HepG2 (cell line): ENCODE results near the gene PHF19. TPM values are rescaled to one million over a fixed set of nuclear protein-coding genes. Genes with fewer than 3 reads are reported as not detected.

ENCODE experiments used
- BCL6 ChIP-seq: IDR thresholded peaks from 2 replicates; pipeline ENCODE4 v1.6.1; 2016; ENCODE audit warnings: missing genetic modification reagents, missing compliant biosample characterization
- CHD4 ChIP-seq: fragments of 200-600 bp; sonication (generic); IDR thresholded peaks from 2 replicates; pipeline ENCODE4 v1.7.0; 2017; ENCODE audit warnings: mild to moderate bottlenecking, low read length, borderline replicate concordance
- EHMT2 ChIP-seq: fragments of 200-600 bp; sonication (generic); IDR thresholded peaks from 2 replicates; pipeline ENCODE4 v1.7.0; 2017; ENCODE audit warnings: antibody characterized with exemption, low read depth, low read length, borderline replicate concordance
- FOXK1 ChIP-seq: sonication (generic); formaldehyde crosslinking; IDR thresholded peaks from 2 replicates; pipeline ENCODE4 v1.4.0; 2020; ENCODE audit warnings: low read depth, missing genetic modification reagents, borderline replicate concordance
- HBP1 ChIP-seq: IDR thresholded peaks from 2 replicates; pipeline ENCODE4 v1.6.1; 2016; ENCODE audit warnings: low read depth, control low read depth
- KMT2A ChIP-seq: sonication (generic); formaldehyde crosslinking; IDR thresholded peaks from 2 replicates; pipeline ENCODE4 v1.4.0; 2020; ENCODE audit warnings: missing genetic modification reagents
- MEIS1 ChIP-seq: sonication (generic); formaldehyde crosslinking; IDR thresholded peaks from 2 replicates; pipeline ENCODE4 v1.9.0; 2021; ENCODE audit warnings: mild to moderate bottlenecking, missing genetic modification reagents, moderate library complexity, borderline replicate concordance
- NR1H2 ChIP-seq: sonication (generic); formaldehyde crosslinking; IDR thresholded peaks from 2 replicates; pipeline ENCODE4 v1.8.1; 2022; ENCODE audit warnings: low read depth, missing genetic modification reagents, borderline replicate concordance
- PCBP1 ChIP-seq: fragments of 200-400 bp; formaldehyde crosslinking; IDR thresholded peaks from 2 replicates; pipeline ENCODE4 v1.6.1; 2017; ENCODE audit warnings: mild to moderate bottlenecking, low read depth, low read length, borderline replicate concordance
- SIN3A ChIP-seq: IDR thresholded peaks from 2 replicates; pipeline ENCODE4 v1.6.1; 2011; ENCODE audit warnings: low read depth, mild to moderate bottlenecking, control low read depth, low read length, borderline replicate concordance
- TERF1 ChIP-seq: sonication (generic); formaldehyde crosslinking; IDR thresholded peaks from 2 replicates; pipeline ENCODE4 v1.8.0; 2022; ENCODE audit warnings: mild to moderate bottlenecking, missing genetic modification reagents, moderate library complexity
- U2AF1 ChIP-seq: fragments of 200-400 bp; formaldehyde crosslinking; optimal IDR thresholded peaks from 2 replicates; pipeline ENCODE3; 2017; ENCODE audit warnings: mild to moderate bottlenecking, low read depth, low read length
- ZNF350 ChIP-seq: sonication (generic); formaldehyde crosslinking; IDR thresholded peaks from 2 replicates; pipeline ENCODE4 v1.4.0; 2020; ENCODE audit warnings: mild to moderate bottlenecking, low read depth, missing genetic modification reagents, borderline replicate concordance
- ZNF552 ChIP-seq: sonication (generic); formaldehyde crosslinking; IDR thresholded peaks from 2 replicates; pipeline ENCODE4 v1.9.0; 2022; ENCODE audit warnings: missing genetic modification reagents, mild to moderate bottlenecking, borderline replicate concordance
- ZNF562 ChIP-seq: sonication (generic); formaldehyde crosslinking; IDR thresholded peaks from 2 replicates; pipeline ENCODE4 v1.8.0; 2022; ENCODE audit warnings: missing genetic modification reagents, borderline replicate concordance
- ZNF790 ChIP-seq: sonication (generic); formaldehyde crosslinking; IDR thresholded peaks from 2 replicates; pipeline ENCODE4 v1.8.0; 2022; ENCODE audit warnings: missing genetic modification reagents, mild to moderate bottlenecking, borderline replicate concordance
- polyA plus RNA-seq, 8 experiments: library from polyadenylated mRNA; depleted of rRNA in 3 of 8; stranded (reverse) in 7 of 8; unstranded in 1 of 8; fragments of >200 nt; fragmentation: Illumina TruSeq in 4 of 8; extraction: Trizol in 4 of 8; gene quantifications; 2 replicates each; pipeline versions ENCODE4 v1.2.1 to v1.2.3, GENCODE V29; 2011 to 2016; ENCODE audit warnings: low read depth in 4 of 8, missing spikeins in 1 of 8, mixed read lengths in 1 of 8; ENCODE audit not compliant: insufficient read depth in 1 of 8
- total RNA-seq, 5 experiments: library from RNA; depleted of rRNA; stranded (reverse); fragments of >200 nt; fragmentation: Illumina TruSeq; extraction: Trizol; gene quantifications; 2 replicates each; pipeline ENCODE4 v1.2.3, GENCODE V29; 2016; ENCODE audit warnings: low read depth in 1 of 5
- TF ChIP-seq, protein P1 (sequence below): sonication (generic); formaldehyde crosslinking; IDR thresholded peaks from 2 replicates; pipeline ENCODE4 v1.9.0; 2021; ENCODE audit warnings: missing genetic modification reagents, borderline replicate concordance
- TF ChIP-seq, protein P2 (sequence below): IDR thresholded peaks from 2 replicates; pipeline ENCODE4 v1.6.1; 2012; ENCODE audit warnings: inconsistent platforms
- TF ChIP-seq, protein P3 (sequence below): sonication (generic); formaldehyde crosslinking; IDR thresholded peaks from 2 replicates; pipeline ENCODE4 v1.4.0; 2020; ENCODE audit warnings: mild to moderate bottlenecking, missing genetic modification reagents
- TF ChIP-seq, protein P4 (sequence below): IDR thresholded peaks from 2 replicates; pipeline ENCODE4 v1.4.0; 2020; ENCODE audit warnings: mild to moderate bottlenecking, missing genetic modification reagents

The PHF19 gene
- total and polyA plus RNA-seq, 2 of the 13 experiments (the other 11 are each of a cell fraction or from before 2014, with no cell fraction given): 29.7 to 41.3 TPM

DNA sequence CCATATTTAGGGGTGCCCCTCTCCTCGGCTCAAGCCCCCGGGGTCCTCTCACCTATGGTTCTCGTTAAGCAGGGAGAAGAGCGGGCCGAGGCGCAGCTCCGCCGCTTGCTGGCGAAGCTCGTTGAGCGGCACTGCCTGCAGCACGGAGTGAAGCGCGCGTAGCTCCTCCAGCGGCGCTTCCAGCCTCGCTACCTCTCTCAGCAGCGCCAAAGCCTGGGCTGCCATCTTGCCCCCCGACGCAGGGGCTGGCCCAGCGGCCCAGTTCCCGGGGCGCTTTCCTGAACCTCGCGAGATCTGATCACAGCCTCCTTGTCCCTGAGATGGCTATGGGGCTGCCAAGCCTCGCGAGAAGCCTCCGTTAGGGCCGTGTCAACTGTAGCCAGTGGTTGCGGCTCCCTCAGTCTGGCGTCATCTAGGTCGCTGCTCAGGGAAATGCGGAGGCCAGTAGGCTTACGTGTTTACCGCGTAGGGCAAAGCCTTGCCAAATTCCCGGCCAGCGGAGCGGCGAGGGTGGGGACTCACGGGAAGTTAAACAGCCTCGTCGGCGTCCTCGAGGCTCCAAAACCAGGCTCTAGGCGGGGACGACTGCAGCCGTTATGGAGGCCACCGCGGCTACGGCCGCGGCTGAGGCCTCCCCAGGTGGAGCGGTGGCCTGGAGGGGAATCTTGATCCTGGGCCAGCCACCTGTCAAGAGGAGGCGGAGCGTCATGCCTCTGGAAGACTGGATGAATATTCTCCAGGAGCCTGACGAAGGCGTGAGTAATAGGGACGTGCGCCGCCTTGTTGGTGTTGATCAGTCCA lies 34.1 kb downstream of the PHF19 start, which contains the start of gene PSMD5 (continued):
- TF ChIP-seq, protein P1, sequence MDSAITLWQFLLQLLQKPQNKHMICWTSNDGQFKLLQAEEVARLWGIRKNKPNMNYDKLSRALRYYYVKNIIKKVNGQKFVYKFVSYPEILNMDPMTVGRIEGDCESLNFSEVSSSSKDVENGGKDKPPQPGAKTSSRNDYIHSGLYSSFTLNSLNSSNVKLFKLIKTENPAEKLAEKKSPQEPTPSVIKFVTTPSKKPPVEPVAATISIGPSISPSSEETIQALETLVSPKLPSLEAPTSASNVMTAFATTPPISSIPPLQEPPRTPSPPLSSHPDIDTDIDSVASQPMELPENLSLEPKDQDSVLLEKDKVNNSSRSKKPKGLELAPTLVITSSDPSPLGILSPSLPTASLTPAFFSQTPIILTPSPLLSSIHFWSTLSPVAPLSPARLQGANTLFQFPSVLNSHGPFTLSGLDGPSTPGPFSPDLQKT: no peak
- TF ChIP-seq HBP1 (CRISPR knock-in tag) (no peak), ZNF562 (CRISPR knock-in tag) (no peak), U2AF1 (no peak), PCBP1 (no peak), NR1H2 (no peak), ZNF350 (peak; percentile 38; the same call in 1 of the 2 replicates), FOXK1 (CRISPR knock-in tag) (0 out of 2 replicates have a peak, but pooled peaks have one; percentile 12), SIN3A (no peak), ZNF552 (CRISPR knock-in tag) (peak; percentile 68; the same call in 1 of the 2 replicates), KMT2A (peak; percentile 87), CHD4 (no peak), BCL6 (peak; percentile 37; the same call in 1 of the 2 replicates), EHMT2 (no peak), TERF1 (CRISPR knock-in tag) (no peak), MEIS1 (peak; percentile 64), ZNF790 (CRISPR knock-in tag) (peak; percentile 82; the same call in 1 of the 2 replicates)
- TF ChIP-seq, protein P2, sequence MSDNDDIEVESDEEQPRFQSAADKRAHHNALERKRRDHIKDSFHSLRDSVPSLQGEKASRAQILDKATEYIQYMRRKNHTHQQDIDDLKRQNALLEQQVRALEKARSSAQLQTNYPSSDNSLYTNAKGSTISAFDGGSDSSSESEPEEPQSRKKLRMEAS: peak; percentile 86
- TF ChIP-seq, protein P3, sequence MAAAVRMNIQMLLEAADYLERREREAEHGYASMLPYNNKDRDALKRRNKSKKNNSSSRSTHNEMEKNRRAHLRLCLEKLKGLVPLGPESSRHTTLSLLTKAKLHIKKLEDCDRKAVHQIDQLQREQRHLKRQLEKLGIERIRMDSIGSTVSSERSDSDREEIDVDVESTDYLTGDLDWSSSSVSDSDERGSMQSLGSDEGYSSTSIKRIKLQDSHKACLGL (CRISPR knock-in tag): peak; percentile 81
- TF ChIP-seq, protein P4, sequence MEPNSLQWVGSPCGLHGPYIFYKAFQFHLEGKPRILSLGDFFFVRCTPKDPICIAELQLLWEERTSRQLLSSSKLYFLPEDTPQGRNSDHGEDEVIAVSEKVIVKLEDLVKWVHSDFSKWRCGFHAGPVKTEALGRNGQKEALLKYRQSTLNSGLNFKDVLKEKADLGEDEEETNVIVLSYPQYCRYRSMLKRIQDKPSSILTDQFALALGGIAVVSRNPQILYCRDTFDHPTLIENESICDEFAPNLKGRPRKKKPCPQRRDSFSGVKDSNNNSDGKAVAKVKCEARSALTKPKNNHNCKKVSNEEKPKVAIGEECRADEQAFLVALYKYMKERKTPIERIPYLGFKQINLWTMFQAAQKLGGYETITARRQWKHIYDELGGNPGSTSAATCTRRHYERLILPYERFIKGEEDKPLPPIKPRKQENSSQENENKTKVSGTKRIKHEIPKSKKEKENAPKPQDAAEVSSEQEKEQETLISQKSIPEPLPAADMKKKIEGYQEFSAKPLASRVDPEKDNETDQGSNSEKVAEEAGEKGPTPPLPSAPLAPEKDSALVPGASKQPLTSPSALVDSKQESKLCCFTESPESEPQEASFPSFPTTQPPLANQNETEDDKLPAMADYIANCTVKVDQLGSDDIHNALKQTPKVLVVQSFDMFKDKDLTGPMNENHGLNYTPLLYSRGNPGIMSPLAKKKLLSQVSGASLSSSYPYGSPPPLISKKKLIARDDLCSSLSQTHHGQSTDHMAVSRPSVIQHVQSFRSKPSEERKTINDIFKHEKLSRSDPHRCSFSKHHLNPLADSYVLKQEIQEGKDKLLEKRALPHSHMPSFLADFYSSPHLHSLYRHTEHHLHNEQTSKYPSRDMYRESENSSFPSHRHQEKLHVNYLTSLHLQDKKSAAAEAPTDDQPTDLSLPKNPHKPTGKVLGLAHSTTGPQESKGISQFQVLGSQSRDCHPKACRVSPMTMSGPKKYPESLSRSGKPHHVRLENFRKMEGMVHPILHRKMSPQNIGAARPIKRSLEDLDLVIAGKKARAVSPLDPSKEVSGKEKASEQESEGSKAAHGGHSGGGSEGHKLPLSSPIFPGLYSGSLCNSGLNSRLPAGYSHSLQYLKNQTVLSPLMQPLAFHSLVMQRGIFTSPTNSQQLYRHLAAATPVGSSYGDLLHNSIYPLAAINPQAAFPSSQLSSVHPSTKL (CRISPR knock-in tag): no peak
